OCI-LY3 (cell line): ENCODE data around the gene CTF1.

Experiments
- H2AFZ ChIP-seq: fragments of 200-600, 300-600 bp; shearing (Covaris generic); 2 replicates; pipeline ENCODE4 v1.6.0; 2014; ENCODE audit warnings: antibody characterized with exemption, low read depth, low read length
- H3K27ac ChIP-seq: fragments of 200-600, 300-600 bp; sonication (generic); 2 replicates; pipeline ENCODE4 v1.5.1; 2014; ENCODE audit warnings: mild to moderate bottlenecking, low read length, moderate library complexity, mixed read lengths
- H3K27me3 ChIP-seq: fragments of 200-600, 300-600 bp; sonication (generic); 2 replicates; pipeline ENCODE4 v1.6.1; 2014; ENCODE audit warnings: low read depth, low read length, mixed read lengths
- H3K36me3 ChIP-seq: fragments of 200-600, 300-600 bp; sonication (generic); replicated peaks from 2 replicates; pipeline ENCODE3; 2014; ENCODE audit warnings: low read depth, low read length, mixed read lengths
- H3K4me1 ChIP-seq: fragments of 300-600, 200-600 bp; sonication (generic); 2 replicates; pipeline ENCODE4 v1.6.1; 2014; ENCODE audit warnings: low read length, mixed read lengths
- H3K4me2 ChIP-seq: fragments of 200-600, 300-600 bp; sonication (generic); 2 replicates; pipeline ENCODE4 v1.6.1; 2014; ENCODE audit warnings: low read length, mixed read lengths
- H3K4me3 ChIP-seq: fragments of 300-600, 200-600 bp; sonication (generic); 2 replicates; pipeline ENCODE4 v1.5.1; 2014; ENCODE audit warnings: antibody characterized with exemption, mild to moderate bottlenecking, low read length, moderate library complexity
- H3K79me2 ChIP-seq: fragments of 300-600, 200-600 bp; shearing (Covaris generic); 2 replicates; pipeline ENCODE4 v1.6.1; 2014; ENCODE audit warnings: mild to moderate bottlenecking, low read length, mixed read lengths
- H3K9ac ChIP-seq: fragments of 300-600, 200-600 bp; shearing (Covaris generic); 2 replicates; pipeline ENCODE4 v1.6.0; 2014; ENCODE audit warnings: mild to moderate bottlenecking, low read length, moderate library complexity
- H3K9me3 ChIP-seq: fragments of 200-600, 300-600 bp; shearing (Covaris generic); 2 replicates; pipeline ENCODE4 v1.6.1; 2014; ENCODE audit warnings: low read length, mixed read lengths; ENCODE audit not compliant: insufficient read depth
- H4K20me1 ChIP-seq: fragments of 200-600, 300-600 bp; sonication (generic); 2 replicates; pipeline ENCODE4 v1.6.1; 2016; ENCODE audit warnings: low read length, mixed read lengths; ENCODE audit not compliant: insufficient read depth
- EZH2phosphoT487 ChIP-seq: fragments of 200-600 bp; shearing (Covaris generic); IDR thresholded peaks from 2 replicates; pipeline ENCODE4 v1.6.1; 2018; ENCODE audit warnings: antibody characterized with exemption, mixed run types, low read depth
- TF ChIP-seq, protein P1 (sequence below): fragments of 200-600, 300-600 bp; sonication (generic); IDR thresholded peaks from 2 replicates; pipeline ENCODE4 v1.5.1; 2014; ENCODE audit warnings: antibody characterized with exemption, low read length, low read depth

The CTF1 gene

DNA sequence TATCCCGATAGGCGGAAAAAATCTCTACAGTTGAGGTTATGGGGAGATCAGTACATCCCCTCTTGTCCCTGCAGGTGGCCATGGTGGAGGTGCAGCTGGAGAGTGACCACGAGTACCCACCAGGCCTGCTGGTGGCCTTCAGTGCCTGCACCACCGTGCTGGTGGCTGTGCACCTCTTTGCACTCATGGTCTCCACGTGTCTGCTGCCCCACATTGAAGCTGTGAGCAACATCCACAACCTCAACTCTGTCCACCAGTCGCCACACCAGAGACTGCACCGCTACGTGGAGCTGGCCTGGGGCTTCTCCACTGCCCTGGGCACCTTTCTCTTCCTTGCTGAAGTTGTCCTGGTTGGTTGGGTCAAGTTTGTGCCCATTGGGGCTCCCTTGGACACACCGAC lies 56.7 kb downstream of the CTF1 start:
- H3K79me2 ChIP-seq = peaks cover 30% of the 10 kb centered on the region
- peaks cover 4% of the 10 kb centered on the region for H3K36me3 ChIP-seq
- peaks cover 18% of the 10 kb centered on the region for H3K4me1 ChIP-seq
- no peaks in the 10 kb centered on the region for H3K9me3 ChIP-seq
- no peak overlapping the region for H3K4me3 ChIP-seq
- no peak overlapping the region for H3K4me2 ChIP-seq
- H3K27me3 ChIP-seq = no peaks in the 10 kb centered on the region
- H3K9ac ChIP-seq = no peak overlapping the region
- H2AFZ ChIP-seq = no peak overlapping the region
- peaks cover 8% of the 10 kb centered on the region; the same call in 1 of the 2 replicates for H4K20me1 ChIP-seq
- TF ChIP-seq, protein P1, sequence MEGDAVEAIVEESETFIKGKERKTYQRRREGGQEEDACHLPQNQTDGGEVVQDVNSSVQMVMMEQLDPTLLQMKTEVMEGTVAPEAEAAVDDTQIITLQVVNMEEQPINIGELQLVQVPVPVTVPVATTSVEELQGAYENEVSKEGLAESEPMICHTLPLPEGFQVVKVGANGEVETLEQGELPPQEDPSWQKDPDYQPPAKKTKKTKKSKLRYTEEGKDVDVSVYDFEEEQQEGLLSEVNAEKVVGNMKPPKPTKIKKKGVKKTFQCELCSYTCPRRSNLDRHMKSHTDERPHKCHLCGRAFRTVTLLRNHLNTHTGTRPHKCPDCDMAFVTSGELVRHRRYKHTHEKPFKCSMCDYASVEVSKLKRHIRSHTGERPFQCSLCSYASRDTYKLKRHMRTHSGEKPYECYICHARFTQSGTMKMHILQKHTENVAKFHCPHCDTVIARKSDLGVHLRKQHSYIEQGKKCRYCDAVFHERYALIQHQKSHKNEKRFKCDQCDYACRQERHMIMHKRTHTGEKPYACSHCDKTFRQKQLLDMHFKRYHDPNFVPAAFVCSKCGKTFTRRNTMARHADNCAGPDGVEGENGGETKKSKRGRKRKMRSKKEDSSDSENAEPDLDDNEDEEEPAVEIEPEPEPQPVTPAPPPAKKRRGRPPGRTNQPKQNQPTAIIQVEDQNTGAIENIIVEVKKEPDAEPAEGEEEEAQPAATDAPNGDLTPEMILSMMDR = no peak
- no peak for TF ChIP-seq EZH2phosphoT487
- H3K27ac ChIP-seq = no peak overlapping the region
